ENCODE results near the gene FABP1.

Gene FABP1

DNA sequence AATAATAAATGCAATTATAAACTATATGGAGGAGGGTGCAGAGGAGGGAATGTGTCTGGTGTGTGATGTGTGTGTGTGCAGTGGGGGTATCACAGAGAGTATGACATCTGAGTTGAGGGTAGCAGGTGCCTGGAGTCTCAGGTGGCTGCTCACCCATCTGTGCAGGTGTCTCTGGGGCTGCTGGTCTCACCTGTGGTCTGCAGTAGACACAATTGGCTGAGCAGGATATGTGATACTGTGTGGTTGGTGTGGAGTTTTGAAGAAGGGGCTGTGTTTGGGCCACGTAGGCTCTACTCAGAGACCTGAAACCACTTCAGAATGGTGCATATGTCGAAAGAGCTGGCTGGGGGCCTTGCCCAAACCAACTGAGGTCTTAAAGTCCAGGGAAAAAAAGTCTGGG lies 17.0 kb downstream of the FABP1 start:
- DNase-seq: no peak

DNA sequence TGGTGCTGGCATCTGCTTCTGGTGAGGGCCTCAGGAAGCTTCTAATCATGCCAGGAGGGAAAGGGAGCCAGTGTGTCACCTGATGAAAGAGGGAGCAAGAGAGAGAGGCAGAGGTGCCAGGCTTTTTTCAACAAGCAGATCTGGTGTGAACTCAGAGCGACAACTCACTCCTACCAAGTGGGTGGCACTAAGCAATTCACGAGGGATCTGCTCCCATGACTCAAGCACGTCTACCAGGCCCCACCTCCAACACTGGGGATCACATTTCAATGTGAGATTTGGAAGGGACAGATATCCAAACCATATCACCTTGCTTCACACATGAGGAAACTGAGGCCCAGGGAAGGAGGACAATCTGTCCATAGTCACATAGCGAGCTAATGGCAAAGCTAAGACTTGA lies 19.1 kb downstream of the FABP1 start:
- ATAC-seq (no peak), DNase-seq (no peak)
- no peak overlapping the region for H3K27ac Mint-ChIP-seq
- peaks cover 2% of the 10 kb centered on the region for H3K27me3 Mint-ChIP-seq
- H3K4me1 Mint-ChIP-seq: no peaks in the 10 kb centered on the region
- no peaks in the 10 kb centered on the region for H3K36me3 Mint-ChIP-seq (ENCODE audit: low read depth)
- H3K4me3 Mint-ChIP-seq: no peak overlapping the region
- H3K9me3 Mint-ChIP-seq: no peaks in the 10 kb centered on the region

More for the DNA sequence above, 17.0 kb downstream of the FABP1 start:
- Mint-ChIP-seq H3K4me1 (no peaks in the 10 kb centered on the region), H3K36me3 (ENCODE audit: low read depth) (no peaks in the 10 kb centered on the region), H3K4me3 (no peak overlapping the region), H3K27me3 (no peaks in the 10 kb centered on the region), H3K9me3 (no peaks in the 10 kb centered on the region), H3K27ac (no peak overlapping the region)
- no peak for ATAC-seq

DNA sequence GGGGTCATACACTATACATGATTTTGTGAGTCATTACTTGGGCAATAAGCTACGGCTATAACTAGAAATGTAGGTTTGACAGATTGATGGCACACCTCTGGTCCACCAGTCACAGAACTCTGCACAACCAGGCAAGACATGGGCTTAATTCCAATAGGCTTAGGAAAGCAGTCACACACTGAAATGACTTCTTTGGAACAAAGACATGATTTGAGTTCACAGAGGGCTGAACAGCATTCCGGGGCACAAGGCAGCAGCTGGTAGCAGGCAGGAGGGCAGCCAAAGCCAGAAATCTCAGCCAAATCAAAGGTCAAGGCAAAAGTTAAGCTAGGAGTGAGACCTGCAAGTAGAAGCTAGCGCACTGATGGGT lies 27.4 kb downstream of the FABP1 start:
- Mint-ChIP-seq H3K4me3 (no peak overlapping the region), H3K36me3 (ENCODE audit: low read depth) (no peaks in the 10 kb centered on the region), H3K27ac (no peak overlapping the region), H3K9me3 (no peaks in the 10 kb centered on the region), H3K27me3 (peaks cover 2% of the 10 kb centered on the region), H3K4me1 (no peaks in the 10 kb centered on the region)
- no peak for DNase-seq
- no peak for ATAC-seq

DNA sequence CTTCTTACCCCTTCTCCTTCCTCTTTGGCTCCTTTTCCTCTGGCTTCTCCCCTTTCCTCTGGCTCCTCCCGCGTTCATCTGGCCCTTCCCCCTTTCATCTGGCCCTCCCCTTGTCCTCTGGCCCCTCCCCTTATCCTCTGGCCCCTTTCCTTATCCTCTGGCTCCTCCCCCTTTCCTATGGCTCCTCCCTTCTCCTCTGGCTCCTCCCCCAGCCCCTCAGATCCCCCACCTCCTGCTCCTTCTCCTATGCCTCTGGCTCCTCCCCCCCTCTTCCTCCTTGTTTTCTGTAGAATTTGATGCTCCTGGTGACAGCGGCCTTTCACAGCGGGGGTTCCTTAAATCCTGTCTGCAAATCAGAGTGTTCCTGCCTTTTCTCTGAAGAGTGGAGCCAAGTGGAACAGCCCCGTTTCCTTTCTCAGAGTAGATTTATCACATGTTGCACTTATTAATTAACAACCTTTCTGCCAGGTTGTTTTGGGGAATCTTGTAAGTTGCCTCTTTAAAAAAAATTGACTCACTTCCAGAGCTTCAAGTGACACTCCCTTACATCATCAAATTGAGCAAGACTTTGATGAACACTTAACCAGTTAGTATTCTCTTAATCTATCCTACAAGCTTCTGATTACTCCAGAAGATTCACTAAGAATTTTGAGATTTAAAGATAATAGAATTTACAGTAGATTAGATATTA lies 27.9 kb downstream of the FABP1 start:
- Mint-ChIP-seq H3K4me1 (no peaks in the 10 kb centered on the region), H3K27me3 (peaks cover 2% of the 10 kb centered on the region), H3K4me3 (no peak overlapping the region), H3K9me3 (no peaks in the 10 kb centered on the region), H3K27ac (no peak overlapping the region), H3K36me3 (ENCODE audit: low read depth) (no peaks in the 10 kb centered on the region)
- DNase-seq: no peak
- no peak for ATAC-seq

DNA sequence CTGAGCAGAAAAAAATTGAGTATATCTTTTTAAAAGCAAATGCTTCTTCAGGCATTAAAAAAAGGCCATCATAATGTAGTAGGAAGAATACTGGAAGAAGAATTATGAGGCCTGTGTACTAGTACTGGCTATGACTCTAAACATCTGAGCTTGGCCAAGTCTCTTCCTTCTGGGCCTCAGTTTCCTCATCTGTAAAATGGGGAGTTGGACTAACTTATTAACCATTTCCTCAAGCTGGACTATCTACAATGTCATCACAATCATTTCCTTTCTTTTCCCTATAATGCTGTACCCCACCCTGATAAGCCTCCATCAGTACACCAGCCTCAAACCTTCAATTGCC lies 29.3 kb downstream of the FABP1 start:
- Mint-ChIP-seq H3K36me3 (ENCODE audit: low read depth) (no peaks in the 10 kb centered on the region), H3K27ac (no peak overlapping the region), H3K9me3 (no peaks in the 10 kb centered on the region), H3K4me3 (no peak overlapping the region), H3K27me3 (no peaks in the 10 kb centered on the region), H3K4me1 (no peaks in the 10 kb centered on the region)
- DNase-seq: no peak
- ATAC-seq: no peak

DNA sequence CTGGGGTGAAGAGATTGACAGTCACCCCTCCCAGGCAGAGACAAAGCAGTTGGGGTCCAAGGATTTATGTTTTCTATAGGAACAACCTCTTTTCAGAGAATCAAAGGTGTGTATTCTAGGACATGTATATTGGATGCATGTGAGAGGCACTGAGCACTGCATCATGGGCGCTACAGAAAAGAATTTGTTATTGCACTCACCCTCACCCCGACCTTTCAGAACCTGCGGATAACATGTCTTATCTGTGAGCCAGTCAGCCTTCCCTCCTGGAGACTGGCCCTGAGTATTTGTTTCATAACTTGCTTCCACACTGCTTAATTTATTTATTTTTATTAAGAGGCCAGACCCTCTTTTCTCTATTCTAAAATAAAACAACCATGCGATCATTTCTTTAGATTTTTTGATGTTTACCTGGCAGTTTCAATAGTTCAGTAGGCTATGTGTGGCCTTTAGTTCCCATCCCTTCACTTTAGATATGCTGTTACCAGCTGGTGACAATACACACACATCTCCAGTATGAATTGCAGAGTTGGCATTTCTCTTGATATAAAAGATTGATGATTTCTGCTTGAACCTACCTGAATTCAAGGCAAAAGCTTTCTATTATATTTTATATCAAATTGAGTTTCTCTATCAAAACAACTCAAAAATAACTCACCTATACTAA lies 29.8 kb downstream of the FABP1 start:
- Mint-ChIP-seq H3K4me3 (no peak overlapping the region), H3K4me1 (no peaks in the 10 kb centered on the region), H3K36me3 (ENCODE audit: low read depth) (no peaks in the 10 kb centered on the region), H3K9me3 (no peaks in the 10 kb centered on the region), H3K27ac (no peak overlapping the region), H3K27me3 (no peaks in the 10 kb centered on the region)
- ATAC-seq (no peak), DNase-seq (no peak)

DNA sequence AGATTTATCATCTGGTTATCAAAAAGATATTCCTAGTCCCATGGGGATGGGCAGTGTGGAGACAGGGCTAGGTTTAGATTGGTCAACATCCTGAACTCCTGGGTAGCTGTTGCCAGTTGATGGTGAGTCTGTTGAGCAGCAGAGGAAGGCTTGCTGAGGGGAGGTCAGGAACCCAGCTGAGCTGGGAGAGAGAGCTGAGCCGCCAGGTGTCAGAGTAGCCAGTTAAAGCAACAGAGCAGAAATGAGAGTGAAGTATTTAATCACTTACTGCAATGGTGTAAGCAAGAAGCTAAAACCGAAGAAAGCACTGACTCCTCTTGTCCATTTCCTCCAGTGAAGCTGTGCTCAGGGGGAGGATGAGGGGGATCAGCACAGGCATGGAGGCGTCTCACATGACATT lies 30.7 kb downstream of the FABP1 start:
- Mint-ChIP-seq H3K27me3 (no peaks in the 10 kb centered on the region), H3K4me3 (no peak overlapping the region), H3K4me1 (no peaks in the 10 kb centered on the region), H3K9me3 (no peaks in the 10 kb centered on the region), H3K27ac (no peak overlapping the region), H3K36me3 (ENCODE audit: low read depth) (no peaks in the 10 kb centered on the region)
- no peak for ATAC-seq
- DNase-seq: no peak

DNA sequence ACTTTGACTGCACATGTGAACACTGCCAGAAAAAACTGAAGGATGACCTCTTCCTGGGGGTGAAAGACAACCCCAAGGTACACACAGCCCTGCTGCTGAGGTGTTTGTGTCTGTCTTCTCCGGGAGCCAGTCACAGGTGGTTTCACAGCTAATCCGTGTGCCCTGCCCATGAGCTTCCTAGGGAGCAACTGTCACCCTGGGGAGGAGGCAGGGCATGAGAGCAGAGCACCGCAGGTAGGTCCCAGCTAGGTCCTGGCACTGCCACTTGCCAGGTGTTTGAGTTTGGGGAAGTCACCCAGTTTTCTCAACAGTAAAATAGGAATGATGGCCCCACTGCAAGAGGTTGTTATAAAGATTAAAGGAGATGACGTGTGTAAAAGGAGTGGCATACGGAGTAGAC lies 31.2 kb downstream of the FABP1 start:
- Mint-ChIP-seq H3K36me3 (ENCODE audit: low read depth) (no peaks in the 10 kb centered on the region), H3K27me3 (no peaks in the 10 kb centered on the region), H3K9me3 (no peaks in the 10 kb centered on the region), H3K4me1 (no peaks in the 10 kb centered on the region), H3K27ac (no peak overlapping the region), H3K4me3 (no peak overlapping the region)
- DNase-seq: no peak
- ATAC-seq: no peak

DNA sequence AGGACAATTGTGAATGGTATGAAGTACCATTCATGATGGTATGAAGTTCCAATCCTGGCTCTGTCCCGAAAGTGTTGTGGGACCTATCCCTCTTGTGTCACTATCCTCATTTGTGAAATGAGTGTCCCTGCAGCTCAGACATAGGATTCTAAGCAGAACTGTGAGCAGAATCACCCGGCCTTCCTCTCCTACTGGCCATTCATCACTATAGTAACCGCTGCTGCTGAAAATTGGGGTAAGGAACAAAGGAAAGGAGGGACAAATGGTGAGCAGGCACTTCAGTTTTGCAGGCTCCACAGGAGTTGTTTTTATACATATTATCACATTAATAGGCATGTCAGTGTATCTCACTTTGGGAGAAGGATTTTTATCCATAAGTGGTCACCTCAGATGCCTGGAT lies 32.8 kb downstream of the FABP1 start:
- peaks cover 14% of the 10 kb centered on the region for H3K4me1 Mint-ChIP-seq
- DNase-seq (no peak), ATAC-seq (no peak)
- H3K27me3 Mint-ChIP-seq: no peaks in the 10 kb centered on the region
- H3K27ac Mint-ChIP-seq: no peak overlapping the region
- H3K9me3 Mint-ChIP-seq: no peaks in the 10 kb centered on the region
- no peak overlapping the region for H3K4me3 Mint-ChIP-seq
- no peaks in the 10 kb centered on the region for H3K36me3 Mint-ChIP-seq (ENCODE audit: low read depth)

DNA sequence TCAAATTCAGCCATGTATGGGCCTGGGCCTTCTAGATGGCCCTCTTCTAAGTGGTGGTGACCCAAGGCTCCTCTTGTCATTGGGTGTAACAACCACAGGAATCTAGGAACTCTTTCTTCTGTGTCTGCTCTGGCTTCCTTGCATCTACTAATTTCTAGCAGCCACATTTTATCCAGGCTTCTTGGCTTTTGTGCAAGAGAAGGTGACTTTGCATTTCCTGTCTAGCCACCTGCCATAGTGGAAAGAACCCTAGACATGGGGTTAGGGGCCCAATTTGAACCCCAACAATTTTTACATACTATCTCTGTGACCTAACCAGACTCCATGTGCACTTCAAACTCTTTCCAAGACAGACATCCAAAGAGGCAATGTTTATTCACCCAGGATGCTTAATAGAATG lies 35.1 kb downstream of the FABP1 start:
- ATAC-seq: no peak
- H3K9me3 Mint-ChIP-seq: no peaks in the 10 kb centered on the region
- DNase-seq: no peak

DNA sequence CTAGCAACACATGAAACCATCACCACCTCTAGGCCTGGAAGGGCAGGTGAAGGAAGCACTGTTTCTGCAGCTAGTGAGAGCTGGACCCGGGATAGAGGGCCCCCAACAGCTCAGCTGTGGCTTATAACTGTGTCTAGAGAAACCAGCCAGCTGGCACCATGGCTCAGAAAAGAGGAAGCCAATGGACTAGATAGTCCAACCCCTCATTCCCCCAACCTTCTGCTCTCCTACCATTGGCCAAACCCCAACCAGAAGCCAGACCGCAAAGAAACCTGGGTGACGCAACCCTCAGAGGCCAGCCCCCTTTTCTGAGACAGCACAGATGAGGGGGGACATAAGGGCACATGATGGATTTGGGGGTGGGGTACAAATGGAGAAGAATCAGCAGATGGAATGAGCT lies 35.9 kb downstream of the FABP1 start:
- no peak for ATAC-seq
- H3K4me3 Mint-ChIP-seq: no peak overlapping the region
- no peaks in the 10 kb centered on the region for H3K27me3 Mint-ChIP-seq
- peaks cover 20% of the 10 kb centered on the region for H3K4me1 Mint-ChIP-seq
- no peaks in the 10 kb centered on the region for H3K36me3 Mint-ChIP-seq (ENCODE audit: low read depth)
- no peaks in the 10 kb centered on the region for H3K9me3 Mint-ChIP-seq
- no peak for DNase-seq
- no peak overlapping the region for H3K27ac Mint-ChIP-seq

More for the DNA sequence above, 35.1 kb downstream of the FABP1 start:
- Mint-ChIP-seq H3K27me3 (no peaks in the 10 kb centered on the region), H3K27ac (no peak overlapping the region), H3K4me3 (no peak overlapping the region), H3K36me3 (ENCODE audit: low read depth) (no peaks in the 10 kb centered on the region), H3K4me1 (peaks cover 20% of the 10 kb centered on the region)

DNA sequence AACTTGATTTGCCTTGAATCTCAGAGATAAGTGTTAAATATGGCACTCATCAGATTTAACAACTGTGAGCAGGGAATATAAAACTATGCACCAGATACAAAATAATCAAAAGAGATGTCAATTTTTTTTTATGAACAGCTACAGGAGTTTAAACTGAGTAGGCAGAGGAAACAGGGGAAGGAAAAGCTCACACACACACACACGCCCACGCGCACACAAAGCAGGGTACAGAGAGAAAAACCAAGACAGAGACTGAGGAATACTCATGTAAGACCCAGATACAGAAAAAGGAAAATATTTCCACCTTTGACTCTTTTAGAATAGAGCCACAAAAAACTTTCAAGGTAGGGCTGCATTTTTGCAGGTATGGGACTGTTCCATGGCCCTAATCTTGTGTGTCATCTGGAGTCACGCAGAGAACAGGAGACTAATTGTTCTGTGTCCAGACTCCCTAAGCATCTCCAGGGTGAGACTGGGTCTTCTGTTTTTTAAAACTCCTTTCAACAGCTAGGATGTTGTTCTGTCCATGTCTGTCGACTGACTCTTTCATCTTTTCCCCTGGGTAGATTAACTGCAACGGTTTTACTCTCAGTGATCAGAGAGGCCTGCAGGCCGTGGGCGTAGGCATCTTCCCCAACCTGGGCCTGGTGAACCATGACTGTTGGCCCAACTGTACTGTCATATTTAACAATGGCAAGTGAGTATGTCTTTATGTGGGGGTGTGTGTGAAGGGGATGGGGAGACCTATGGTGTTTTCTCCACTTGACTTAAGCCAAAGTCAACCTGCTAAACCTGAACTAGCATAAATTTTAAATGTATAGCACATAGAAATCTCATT lies 37.2 kb downstream of the FABP1 start:
- Mint-ChIP-seq H3K36me3 (ENCODE audit: low read depth) (no peaks in the 10 kb centered on the region), H3K4me3 (no peak overlapping the region), H3K4me1 (peaks cover 20% of the 10 kb centered on the region), H3K27ac (peak overlapping the region; percentile 73), H3K9me3 (no peaks in the 10 kb centered on the region), H3K27me3 (no peaks in the 10 kb centered on the region)
- peak; percentile 79 for ATAC-seq
- DNase-seq: peak; percentile 23

DNA sequence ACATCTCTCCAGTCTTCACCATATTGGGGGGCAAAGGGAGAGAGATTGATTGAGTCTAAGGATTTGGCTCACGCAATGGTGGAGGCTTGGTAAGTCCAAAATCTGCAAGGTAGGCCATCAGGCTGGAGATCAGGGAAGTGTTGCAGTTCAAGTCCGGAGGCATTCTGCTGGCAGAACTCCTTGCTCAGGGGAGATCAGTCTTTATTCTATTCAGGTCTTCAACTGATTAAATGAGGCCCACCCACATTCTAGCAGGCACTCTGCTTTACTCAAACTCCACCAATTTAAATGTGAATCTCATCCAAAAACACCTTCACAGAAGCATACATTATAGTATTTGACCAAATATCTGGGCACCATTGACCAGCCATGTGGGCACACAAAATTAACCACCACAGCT lies 38.9 kb downstream of the FABP1 start:
- no peaks in the 10 kb centered on the region for H3K36me3 Mint-ChIP-seq (ENCODE audit: low read depth)
- ATAC-seq: no peak
- no peak overlapping the region for H3K27ac Mint-ChIP-seq
- no peak overlapping the region for H3K4me3 Mint-ChIP-seq
- H3K27me3 Mint-ChIP-seq: no peaks in the 10 kb centered on the region
- H3K9me3 Mint-ChIP-seq: no peaks in the 10 kb centered on the region
- no peak for DNase-seq
- H3K4me1 Mint-ChIP-seq: peaks cover 20% of the 10 kb centered on the region

DNA sequence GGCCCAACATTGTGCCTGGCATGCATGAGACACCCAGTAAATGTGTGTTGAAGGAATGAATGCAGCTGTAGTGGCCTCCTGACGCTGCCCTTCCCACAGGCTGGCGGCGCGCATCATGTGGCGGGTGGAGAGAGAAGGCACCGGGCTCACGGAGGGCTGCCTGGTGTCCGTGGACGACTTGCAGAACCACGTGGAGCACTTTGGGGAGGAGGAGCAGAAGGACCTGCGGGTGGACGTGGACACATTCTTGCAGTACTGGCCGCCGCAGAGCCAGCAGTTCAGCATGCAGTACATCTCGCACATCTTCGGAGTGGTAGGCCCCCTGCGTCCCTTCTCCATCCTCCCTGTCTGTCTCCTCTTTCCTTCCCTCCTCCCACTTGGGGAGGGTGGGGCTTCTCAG lies 40.1 kb downstream of the FABP1 start:
- Mint-ChIP-seq H3K27ac (no peak overlapping the region), H3K36me3 (ENCODE audit: low read depth) (no peaks in the 10 kb centered on the region), H3K4me3 (no peak overlapping the region), H3K4me1 (peaks cover 20% of the 10 kb centered on the region), H3K27me3 (no peaks in the 10 kb centered on the region), H3K9me3 (no peaks in the 10 kb centered on the region)
- DNase-seq: no peak
- ATAC-seq: no peak

DNA sequence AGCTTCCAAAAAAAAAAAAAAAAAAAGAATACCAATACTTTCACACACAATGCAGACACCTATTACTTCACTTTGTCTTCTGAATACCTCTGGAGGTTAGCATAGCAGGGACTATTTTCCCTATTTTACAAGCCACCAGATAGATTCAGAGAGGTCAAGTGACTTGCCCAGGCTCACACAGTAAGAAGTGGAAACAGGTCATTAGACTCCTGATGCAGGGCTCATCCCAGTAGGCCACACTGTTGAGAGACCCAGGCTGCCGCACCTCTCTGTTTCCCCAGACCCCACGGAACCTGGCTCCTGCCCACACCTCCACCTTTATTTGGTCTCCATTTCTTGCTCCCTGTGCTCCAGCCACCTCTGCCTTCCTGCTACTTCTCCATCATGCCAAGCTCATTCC lies 40.8 kb downstream of the FABP1 start:
- Mint-ChIP-seq H3K4me3 (no peak overlapping the region), H3K4me1 (peaks cover 20% of the 10 kb centered on the region), H3K27ac (no peak overlapping the region), H3K36me3 (ENCODE audit: low read depth) (no peaks in the 10 kb centered on the region), H3K9me3 (no peaks in the 10 kb centered on the region), H3K27me3 (no peaks in the 10 kb centered on the region)
- DNase-seq (no peak), ATAC-seq (no peak)
